Heart left ventricle (tissue), 13 donors: ENCODE measurements around the gene UEVLD.

Experiments used
- POLR2A ChIP-seq, 2 donors: fragments of 450-650 bp; IDR thresholded peaks; one replicate each; pipeline ENCODE4 v1.6.1; 2017; ENCODE audit warnings: antibody characterized with exemption in 2 of 2, mild to moderate bottlenecking in 2 of 2, moderate library complexity in 2 of 2
- TF ChIP-seq, protein P1 (sequence below), 12 donors: fragments of 200-600 bp; sonication (generic) in 4 of 12; IDR thresholded peaks; one replicate each; pipeline versions ENCODE4 v1.5.0 to v1.8.0; 2018 to 2022; ENCODE audit warnings: antibody characterized with exemption in 12 of 12, mild to moderate bottlenecking in 5 of 12
- donor health status: ischemic (EF 13 %, LVEDD 7.1; RV severe dilation, severe dysfunction).
- donor health status: DM: no; HTN: yes; CAD: no.
- donor health status: DM: no; HTN: no; CAD: no.
- donor health status: ischemic (EF 25% LVEDD 6.9; RV normal size, moderate dysfunction).
- donor health status: ischemic (EF 25% LVEDD 5.7; RV mildly dilated, moderate dysfunction).
- donor health status: ischemic (EF 35%, LVEDD 5.7; RV mildly dilated, moderate dysfunction).
- donor health status: nonischemic (EF 11% LVEDD 7.7; RV severe dilation, severe dysfunction).
- donor health status: DM: yes; HTN: yes; CAD: no.
- donor health status: PGD.
- donor health status: ischemic (EF 29% LVEDD 5.4; RV normal size, mild dysfunction).
- donor health status: nonischemic (EF 23%, LVEDD 6.1; RV moderate dilation, normal function).

DNA sequence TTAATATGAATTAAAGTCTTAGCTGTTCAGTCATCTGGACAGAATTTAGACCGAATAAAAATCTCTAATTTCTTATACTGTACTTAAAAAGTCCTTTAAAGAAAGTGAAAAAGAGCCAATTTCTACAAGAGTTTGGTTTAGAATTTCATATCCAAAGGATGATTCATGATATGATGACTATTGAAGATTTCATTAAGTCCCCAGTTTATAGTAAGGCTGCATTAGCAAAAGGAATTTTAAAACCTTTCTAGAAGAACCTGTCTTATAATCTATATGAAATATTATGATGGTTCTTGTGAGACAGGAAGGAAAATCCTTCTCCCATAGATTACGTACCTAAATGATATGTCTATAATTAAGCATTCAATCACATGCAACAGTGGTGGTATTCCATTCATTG lies 96.6 kb downstream of the UEVLD start:
- TF ChIP-seq, protein P1, sequence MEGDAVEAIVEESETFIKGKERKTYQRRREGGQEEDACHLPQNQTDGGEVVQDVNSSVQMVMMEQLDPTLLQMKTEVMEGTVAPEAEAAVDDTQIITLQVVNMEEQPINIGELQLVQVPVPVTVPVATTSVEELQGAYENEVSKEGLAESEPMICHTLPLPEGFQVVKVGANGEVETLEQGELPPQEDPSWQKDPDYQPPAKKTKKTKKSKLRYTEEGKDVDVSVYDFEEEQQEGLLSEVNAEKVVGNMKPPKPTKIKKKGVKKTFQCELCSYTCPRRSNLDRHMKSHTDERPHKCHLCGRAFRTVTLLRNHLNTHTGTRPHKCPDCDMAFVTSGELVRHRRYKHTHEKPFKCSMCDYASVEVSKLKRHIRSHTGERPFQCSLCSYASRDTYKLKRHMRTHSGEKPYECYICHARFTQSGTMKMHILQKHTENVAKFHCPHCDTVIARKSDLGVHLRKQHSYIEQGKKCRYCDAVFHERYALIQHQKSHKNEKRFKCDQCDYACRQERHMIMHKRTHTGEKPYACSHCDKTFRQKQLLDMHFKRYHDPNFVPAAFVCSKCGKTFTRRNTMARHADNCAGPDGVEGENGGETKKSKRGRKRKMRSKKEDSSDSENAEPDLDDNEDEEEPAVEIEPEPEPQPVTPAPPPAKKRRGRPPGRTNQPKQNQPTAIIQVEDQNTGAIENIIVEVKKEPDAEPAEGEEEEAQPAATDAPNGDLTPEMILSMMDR (IDR thresholded peaks at IDR 0.05): no peak
- TF ChIP-seq POLR2A (IDR thresholded peaks at IDR 0.05): no peak
